Body of pancreas (tissue), 4 donors: ENCODE measurements around the gene ZNF578. TPM values are rescaled to one million over a fixed set of nuclear protein-coding genes. Genes with fewer than 3 reads are reported as not detected.
"Not testable (repeated sequence)": the region's sequence is repeated elsewhere in the genome, so short reads cannot be mapped to it uniquely, and the experiment has no call there.

Source experiments
- ATAC-seq: fragments of 150-250 bp; one replicate; pipeline ENCODE4 v1.9.1; 2016
- DNase-seq, 4 donors: peaks; one replicate each; pipeline ENCODE4 v3.0.0-alpha.2; 2019
- H3K27ac ChIP-seq, 4 donors: fragments of 200-600 bp; sonication (generic); 1 replicate in 3 of 4; 2 replicates in 1 of 4; pipeline versions ENCODE4 v1.5.1 to v1.6.1; 2016 to 2019; ENCODE audit warnings: mild to moderate bottlenecking in 1 of 4, mixed read lengths in 1 of 4, moderate library complexity in 1 of 4
- H3K27me3 ChIP-seq, 2 donors: fragments of 200-600 bp; sonication (generic); one replicate each; pipeline ENCODE4 v1.6.0; 2016; ENCODE audit warnings: mild to moderate bottlenecking in 1 of 2
- H3K36me3 ChIP-seq, 2 donors: fragments of 200-600 bp; sonication (generic); replicated peaks in 1 of 2; 2 replicates each; pipeline ENCODE4 v1.5.1; 2016; ENCODE audit warnings: low read depth in 2 of 2; ENCODE audit not compliant: insufficient read depth in 1 of 2
- H3K4me1 ChIP-seq: fragments of 200-600 bp; sonication (generic); one replicate; pipeline ENCODE4 v1.6.0; 2016
- H3K4me3 ChIP-seq, 2 donors: fragments of 200-600 bp; sonication (generic); 1 replicate in 1 of 2; 2 replicates in 1 of 2; pipeline ENCODE4 v1.5.1; 2016 to 2019
- H3K9me3 ChIP-seq, 3 donors: fragments of 200-600 bp; sonication (generic); 1 replicate in 2 of 3; 2 replicates in 1 of 3; pipeline ENCODE4 v1.5.1; 2016
- CTCF ChIP-seq, 7 experiments: fragments of 450-650 bp in 4 of 7; fragments of 200-600 bp in 3 of 7; sonication (generic) in 3 of 7; IDR thresholded peaks; one replicate each; pipeline ENCODE4 v1.5.1; 2016 to 2019; ENCODE audit warnings: antibody characterized with exemption in 7 of 7
- POLR2A ChIP-seq, 3 donors: fragments of 450-650 bp; IDR thresholded peaks; one replicate each; pipeline ENCODE4 v1.6.1; 2016; ENCODE audit warnings: antibody characterized with exemption in 3 of 3, mild to moderate bottlenecking in 2 of 3
- WGBS, 2 donors: methylation state at CpG; one replicate each; pipeline ENCODE4 v1.1.5; 2017; 5-methylcytosine and 5-hydroxymethylcytosine counted together
- intact Hi-C: fragments of 100-400 bp; cut with DNase I; formaldehyde crosslinking; loops from one replicate; pipeline ENCODE4 v1.15.1; 2023
- total RNA-seq, 2 donors: library from RNA; depleted of rRNA; stranded (reverse); fragments of >200 nt; gene quantifications; one replicate each; pipeline ENCODE4 v1.1.0, GENCODE V29; 2016

Gene ZNF578
- total RNA-seq, 2 donors from 2014 or later = 3.4 TPM; not detected in 1

- TF ChIP-seq POLR2A (IDR thresholded peaks at IDR 0.05) = no peak
- no peak for TF ChIP-seq CTCF (IDR thresholded peaks at IDR 0.05)
- no peak overlapping the region for H3K4me3 ChIP-seq
- H3K9me3 ChIP-seq = peaks cover 0 to 7% (median 0%) of the 10 kb centered on the region in 3 donors
- ATAC-seq = no peak
- peaks cover 4 to 17% of the 10 kb centered on the region in 2 donors for H3K36me3 ChIP-seq
- 83 to 85% methylated on average over 5 of the region's 5 CpGs for WGBS, 2 donors
- no peaks in the 10 kb centered on the region for H3K4me1 ChIP-seq
- H3K27me3 ChIP-seq = no peaks in the 10 kb centered on the region
- no peak overlapping the region for H3K27ac ChIP-seq
- no peak for DNase-seq
- intact Hi-C loops = no loop called here
These were observed 88.3 kb downstream of the ZNF578 start for GRCh38 chr19:52541608-52542007.

- H3K27me3 ChIP-seq, intact Hi-C loops, DNase-seq, H3K4me3 ChIP-seq, H3K4me1 ChIP-seq, ATAC-seq, H3K27ac ChIP-seq: not testable (repeated sequence)
- 83 to 86% methylated on average over 6 of the region's 6 CpGs for WGBS, 2 donors
- Histone ChIP-seq H3K36me3 (peaks cover 4 to 21% of the 10 kb centered on the region in 2 donors), H3K9me3 (peaks cover 0 to 16% (median 0%) of the 10 kb centered on the region in 3 donors)
These were observed 89.2 kb downstream of the ZNF578 start for GRCh38 chr19:52542541-52542940.

GRCh38 chr19:52542984-52543664 is 89.8 kb downstream of the ZNF578 start:
- no peaks in the 10 kb centered on the region for H3K4me1 ChIP-seq
- H3K27me3 ChIP-seq = no peaks in the 10 kb centered on the region
- DNase-seq = no peak
- ATAC-seq = no peak
- H3K27ac ChIP-seq = no peak overlapping the region
- peaks cover 0 to 20% (median 0%) of the 10 kb centered on the region in 3 donors for H3K9me3 ChIP-seq
- 81 to 94% methylated on average over 8 of the region's 8 CpGs for WGBS, 2 donors
- no peak for TF ChIP-seq CTCF (IDR thresholded peaks at IDR 0.05)
- no peak for TF ChIP-seq POLR2A (IDR thresholded peaks at IDR 0.05)
- H3K36me3 ChIP-seq = peaks cover 4 to 22% of the 10 kb centered on the region in 2 donors
- H3K4me3 ChIP-seq = no peak overlapping the region
- intact Hi-C loops = no loop called here

GRCh38 chr19:52554216-52554971 is 101.0 kb downstream of the ZNF578 start:
- no peak overlapping the region for H3K27ac ChIP-seq
- H3K27me3 ChIP-seq = no peaks in the 10 kb centered on the region
- no peak for DNase-seq
- H3K36me3 ChIP-seq = peaks cover 15 to 31% of the 10 kb centered on the region in 2 donors
- TF ChIP-seq CTCF (IDR thresholded peaks at IDR 0.05) = no peak
- TF ChIP-seq POLR2A (IDR thresholded peaks at IDR 0.05) = no peak
- H3K4me1 ChIP-seq = no peaks in the 10 kb centered on the region
- H3K9me3 ChIP-seq = peaks cover 0 to 86% (median 0%) of the 10 kb centered on the region in 3 donors
- intact Hi-C loops = no loop called here
- ATAC-seq = no peak
- WGBS, 2 donors = 97% methylated on average over 15 of the region's 15 CpGs
- H3K4me3 ChIP-seq = no peak overlapping the region

GRCh38 chr19:52557231-52557995 is 104.1 kb downstream of the ZNF578 start:
- no peak overlapping the region for H3K27ac ChIP-seq
- TF ChIP-seq CTCF (IDR thresholded peaks at IDR 0.05) = no peak
- TF ChIP-seq POLR2A (IDR thresholded peaks at IDR 0.05) = no peak
- H3K36me3 ChIP-seq = peaks cover 15 to 23% of the 10 kb centered on the region in 2 donors
- peaks cover 0 to 81% (median 0%) of the 10 kb centered on the region in 3 donors for H3K9me3 ChIP-seq
- 95 to 98% methylated on average over 16 of the region's 16 CpGs for WGBS, 2 donors
- no peak overlapping the region for H3K4me3 ChIP-seq
- intact Hi-C loops = no loop called here
- ATAC-seq = no peak
- no peaks in the 10 kb centered on the region for H3K4me1 ChIP-seq
- DNase-seq = no peak
- no peaks in the 10 kb centered on the region for H3K27me3 ChIP-seq

GRCh38 chr19:52558732-52559445 is 105.5 kb downstream of the ZNF578 start:
- H3K27me3 ChIP-seq, ATAC-seq, H3K4me1 ChIP-seq, intact Hi-C loops, H3K27ac ChIP-seq, DNase-seq, H3K4me3 ChIP-seq: not testable (repeated sequence)
- WGBS, 2 donors = 72 to 83% methylated on average over 5 of the region's 5 CpGs
- Histone ChIP-seq H3K36me3 (peaks cover 9 to 11% of the 10 kb centered on the region in 2 donors), H3K9me3 (peaks cover 0 to 66% (median 0%) of the 10 kb centered on the region in 3 donors)

- intact Hi-C loops, H3K27ac ChIP-seq, H3K27me3 ChIP-seq, H3K4me1 ChIP-seq, H3K36me3 ChIP-seq, H3K4me3 ChIP-seq, DNase-seq, ATAC-seq: not testable (repeated sequence)
- peaks cover 0 to 50% (median 2%) of the 10 kb centered on the region in 3 donors for H3K9me3 ChIP-seq
- WGBS, 2 donors = 94 to 97% methylated on average over 8 of the region's 8 CpGs
These were observed 108.3 kb downstream of the ZNF578 start for GRCh38 chr19:52561611-52562010.
